Glutamatergic neuron (in vitro differentiated cells): ENCODE data around the gene CCNA1. TPM values are rescaled to one million over a fixed set of nuclear protein-coding genes. Genes with fewer than 3 reads are reported as not detected.

ENCODE experiments used
- DNase-seq: peaks from one replicate; pipeline ENCODE4 v3.0.0; 2022
- H3K27ac Mint-ChIP-seq: one replicate; pipeline ENCODE4 v1.8.0; 2020; ENCODE audit warnings: mild to moderate bottlenecking, mixed read lengths, inconsistent platforms; ENCODE audit not compliant: unreplicated experiment
- H3K27me3 Mint-ChIP-seq: one replicate; pipeline ENCODE4 v1.8.0; 2020; ENCODE audit warnings: mild to moderate bottlenecking, moderate library complexity, mixed read lengths, inconsistent platforms; ENCODE audit not compliant: unreplicated experiment
- H3K36me3 Mint-ChIP-seq: one replicate; pipeline ENCODE4 v1.8.0; 2020; ENCODE audit warnings: mild to moderate bottlenecking, mixed read lengths, inconsistent platforms; ENCODE audit not compliant: unreplicated experiment
- H3K4me1 Mint-ChIP-seq: one replicate; pipeline ENCODE4 v1.8.0; 2020; ENCODE audit warnings: mild to moderate bottlenecking, low read depth, mixed read lengths, inconsistent platforms; ENCODE audit not compliant: unreplicated experiment
- H3K4me3 Mint-ChIP-seq: one replicate; pipeline ENCODE4 v1.8.0; 2020; ENCODE audit warnings: mild to moderate bottlenecking, mixed read lengths, inconsistent platforms; ENCODE audit not compliant: unreplicated experiment
- H3K9me3 Mint-ChIP-seq: one replicate; pipeline ENCODE4 v1.8.0; 2020; ENCODE audit warnings: mild to moderate bottlenecking, moderate library complexity, mixed read lengths, inconsistent platforms; ENCODE audit not compliant: unreplicated experiment
- CTCF ChIP-seq: fragments of 200-600 bp; sonication (generic); IDR thresholded peaks from one replicate; pipeline ENCODE4 v1.5.0; 2021; ENCODE audit not compliant: partially characterized antibody, unreplicated experiment
- total RNA-seq: library from RNA; stranded (reverse); fragmentation: NEBNext Ultra II Directional; extraction: Animal tissue kit (Norgen Biotek cat#: 25700); gene quantifications from one replicate; pipeline ENCODE4 v1.2.1, GENCODE V29; 2021; ENCODE audit not compliant: unreplicated experiment

CCNA1 gene
- total RNA-seq, 1 donor from 2014 or later = 4.3 TPM

- no peak for TF ChIP-seq CTCF
- DNase-seq = no peak
- peaks cover 10% of the 10 kb centered on the region for H3K4me1 Mint-ChIP-seq
- no peak overlapping the region for H3K27ac Mint-ChIP-seq
- H3K4me3 Mint-ChIP-seq = no peak overlapping the region
- H3K36me3 Mint-ChIP-seq = peaks cover 5% of the 10 kb centered on the region
- no peaks in the 10 kb centered on the region for H3K9me3 Mint-ChIP-seq
- no peaks in the 10 kb centered on the region for H3K27me3 Mint-ChIP-seq
These were observed 10.8 kb upstream of the CCNA1 start for GRCh38 chr13:36421447-36421846.

DNA sequence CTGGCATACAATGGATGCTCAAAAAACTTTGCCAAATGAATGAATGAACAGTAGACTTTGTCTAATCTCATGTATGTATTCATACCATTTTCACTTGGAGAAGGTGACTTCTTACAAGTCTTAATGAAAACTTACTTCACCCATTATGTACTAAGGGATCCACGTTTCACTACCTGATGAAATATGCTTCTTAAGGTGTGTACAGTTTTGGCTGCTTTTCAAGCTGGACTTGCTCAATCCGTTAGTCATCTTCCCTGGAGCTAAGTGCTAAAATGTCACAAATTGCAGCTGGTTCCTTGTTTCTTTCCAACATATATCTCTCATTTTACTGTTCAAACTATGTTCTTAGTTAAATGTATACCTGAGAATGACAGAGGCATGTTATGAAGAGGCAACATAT, 4.2 kb upstream of the CCNA1 start:
- Mint-ChIP-seq H3K27me3 (peaks cover 11% of the 10 kb centered on the region), H3K4me1 (peaks cover 3% of the 10 kb centered on the region), H3K27ac (no peak overlapping the region), H3K4me3 (no peak overlapping the region), H3K36me3 (peaks cover 5% of the 10 kb centered on the region), H3K9me3 (no peaks in the 10 kb centered on the region)
- DNase-seq = no peak
- no peak for TF ChIP-seq CTCF

GRCh38 chr13:36430247-36431203, 1.8 kb upstream of the CCNA1 start:
- H3K27ac Mint-ChIP-seq = no peak overlapping the region

GRCh38 chr13:36431204-36432105, 840 bp upstream of the CCNA1 start:
- TF ChIP-seq CTCF = no peak
- Mint-ChIP-seq H3K4me1 (peaks cover 3% of the 10 kb centered on the region), H3K27me3 (peaks cover 20% of the 10 kb centered on the region), H3K27ac (no peak overlapping the region), H3K4me3 (peak overlapping the region; percentile 75), H3K36me3 (no peaks in the 10 kb centered on the region), H3K9me3 (no peaks in the 10 kb centered on the region)
- DNase-seq = peak; percentile 34

More at GRCh38 chr13:36430247-36431203, 1.8 kb upstream of the CCNA1 start:
- Mint-ChIP-seq H3K9me3 (no peaks in the 10 kb centered on the region), H3K36me3 (no peaks in the 10 kb centered on the region), H3K4me1 (peaks cover 3% of the 10 kb centered on the region), H3K4me3 (peak overlapping the region; percentile 73), H3K27me3 (peaks cover 20% of the 10 kb centered on the region)
- no peak for DNase-seq
- TF ChIP-seq CTCF = no peak
